HG02981 (cell line): Measurements from ENCODE around the gene MVP.
"Not testable (repeated sequence)": the region's sequence is repeated elsewhere in the genome, so short reads cannot be mapped to it uniquely, and the experiment has no call there.

Experiments used
- ATAC-seq: cut with Tn5 transposase; IDR thresholded peaks from one replicate; pipeline ENCODE4 v1.9.1; 2021; ENCODE audit warnings: mild to moderate bottlenecking, moderate library complexity; ENCODE audit not compliant: unreplicated experiment

MVP gene

DNA sequence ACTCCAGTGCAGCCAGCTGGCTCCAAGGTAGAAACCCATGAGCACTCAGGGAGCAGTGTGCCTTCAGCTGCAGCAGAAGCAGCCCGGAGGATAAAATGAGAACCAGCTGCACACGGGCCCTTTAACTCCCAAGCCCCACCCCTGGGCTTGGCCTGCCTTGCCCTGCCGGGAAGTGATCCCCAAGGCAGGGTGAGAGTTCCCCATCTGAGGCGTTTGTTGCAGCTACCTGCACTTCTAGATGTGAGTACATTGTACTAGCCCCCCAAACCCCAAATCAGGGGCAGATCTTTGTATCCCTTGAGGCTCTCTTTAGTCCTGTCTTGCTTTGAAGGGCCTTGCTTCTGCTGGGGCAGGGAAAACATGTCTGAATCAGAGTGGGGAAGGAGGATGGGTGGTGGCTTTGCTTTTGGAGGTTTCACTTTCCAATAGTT is at the start of gene MVP:
Gene MVP (plus strand): TSS at position 192 of the 431 bp plus-strand sequence. CDS start 10,088 bp downstream, outside the sequence.
- no peak for ATAC-seq

- not testable (repeated sequence) for ATAC-seq
Observed at GRCh38 chr16:29772330-29772729, 47.9 kb upstream of the MVP start.

GRCh38 chr16:29774730-29775129 is 45.5 kb upstream of the MVP start:
- no peak for ATAC-seq

- ATAC-seq: no peak
Observed at GRCh38 chr16:29775742-29776408, 44.4 kb upstream of the MVP start.

- ATAC-seq: no peak
Observed at GRCh38 chr16:29777576-29778350, 42.5 kb upstream of the MVP start, which contains the start of gene ZG16. Gene ZG16 (plus strand): TSS chr16:29778256. CDS start chr16:29779267, 1,011 bp downstream.

DNA sequence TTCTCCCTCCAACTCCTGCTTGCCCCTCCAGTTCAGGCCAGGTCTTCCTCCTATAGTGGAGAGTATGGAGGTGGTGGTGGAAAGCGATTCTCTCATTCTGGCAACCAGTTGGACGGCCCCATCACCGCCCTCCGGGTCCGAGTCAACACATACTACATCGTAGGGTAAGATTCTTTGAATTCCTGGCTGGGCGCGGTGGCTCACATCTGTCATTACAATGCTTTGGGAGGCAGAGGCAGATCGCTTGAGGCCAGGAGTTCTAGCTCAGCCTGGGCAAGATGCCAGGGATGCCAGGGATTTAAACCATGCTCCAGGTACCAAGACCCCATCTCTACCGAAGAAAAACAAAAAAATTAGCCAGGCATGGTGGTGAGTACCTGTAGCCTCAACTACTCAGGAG is 40.8 kb upstream of the MVP start:
- no peak for ATAC-seq

DNA sequence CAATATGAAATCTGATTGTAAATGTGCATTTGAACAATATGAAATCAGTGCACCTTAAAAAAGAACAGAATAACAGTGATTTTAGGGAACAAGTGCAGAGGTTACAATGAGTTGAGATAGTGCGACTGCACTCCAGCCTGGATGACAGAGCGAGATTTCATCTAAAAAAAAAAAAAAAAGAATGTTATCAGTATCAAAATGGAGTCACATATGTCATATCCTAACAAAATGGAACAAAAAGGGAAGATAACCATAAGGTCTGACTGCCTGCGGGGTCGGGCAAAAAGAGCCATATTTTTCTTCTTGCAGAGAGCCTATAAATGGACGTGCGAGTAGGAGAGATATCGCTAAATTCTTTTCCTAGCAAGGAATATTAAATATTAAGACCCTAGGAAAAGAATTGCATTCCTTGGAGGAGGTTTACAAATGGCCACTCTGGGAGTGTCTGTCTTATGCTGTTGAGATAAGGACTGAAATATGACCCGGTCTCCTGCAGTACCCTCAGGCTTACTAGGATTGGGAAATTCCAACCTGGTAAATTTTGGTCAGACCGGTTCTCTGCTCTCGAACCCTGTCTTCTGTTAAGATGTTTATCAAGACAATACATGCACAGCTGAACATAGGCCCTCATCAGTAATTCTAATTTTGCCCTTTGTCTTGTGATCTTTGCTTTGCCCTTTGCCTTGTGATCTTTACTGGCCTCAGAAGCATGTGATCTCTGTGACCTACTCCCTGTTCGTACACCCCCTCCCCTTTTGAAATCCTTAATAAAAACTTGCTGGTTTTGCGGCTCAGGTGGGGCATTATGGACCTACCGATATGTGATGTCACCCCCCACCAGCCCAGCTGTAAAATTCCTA is 36.9 kb upstream of the MVP start:
- not testable (repeated sequence) for ATAC-seq

DNA sequence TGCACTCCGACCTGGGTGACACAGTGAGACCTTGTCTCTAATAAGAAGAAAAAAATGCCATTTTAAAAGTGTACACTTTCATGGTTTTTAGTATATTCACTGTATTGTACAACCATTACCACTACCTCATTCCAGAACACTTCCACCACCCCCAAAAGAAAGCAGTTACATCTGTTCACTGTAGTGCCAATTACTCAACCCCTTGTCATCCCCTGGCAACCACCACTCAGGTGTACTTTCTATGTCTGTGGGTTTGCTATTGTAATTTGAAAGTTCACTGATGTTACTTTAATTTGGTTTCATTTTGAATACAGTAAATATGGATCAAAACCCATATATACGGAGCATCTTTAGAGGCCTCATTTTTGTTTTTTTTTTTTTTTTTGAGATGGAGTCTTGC is 36.1 kb upstream of the MVP start:
- no peak for ATAC-seq

GRCh38 chr16:29784901-29785500 is 35.3 kb upstream of the MVP start:
- ATAC-seq: no peak

- ATAC-seq: not testable (repeated sequence)
Observed at GRCh38 chr16:29787155-29787554, 33.1 kb upstream of the MVP start.

- ATAC-seq: no peak
Observed at GRCh38 chr16:29789775-29790182, 30.5 kb upstream of the MVP start.

- ATAC-seq: peak; percentile 92
Observed at GRCh38 chr16:29790183-29790948, 29.9 kb upstream of the MVP start, which contains the start of gene KIF22. Gene KIF22 (plus strand): TSS chr16:29790751. CDS start chr16:29790760, 9 bp downstream.

DNA sequence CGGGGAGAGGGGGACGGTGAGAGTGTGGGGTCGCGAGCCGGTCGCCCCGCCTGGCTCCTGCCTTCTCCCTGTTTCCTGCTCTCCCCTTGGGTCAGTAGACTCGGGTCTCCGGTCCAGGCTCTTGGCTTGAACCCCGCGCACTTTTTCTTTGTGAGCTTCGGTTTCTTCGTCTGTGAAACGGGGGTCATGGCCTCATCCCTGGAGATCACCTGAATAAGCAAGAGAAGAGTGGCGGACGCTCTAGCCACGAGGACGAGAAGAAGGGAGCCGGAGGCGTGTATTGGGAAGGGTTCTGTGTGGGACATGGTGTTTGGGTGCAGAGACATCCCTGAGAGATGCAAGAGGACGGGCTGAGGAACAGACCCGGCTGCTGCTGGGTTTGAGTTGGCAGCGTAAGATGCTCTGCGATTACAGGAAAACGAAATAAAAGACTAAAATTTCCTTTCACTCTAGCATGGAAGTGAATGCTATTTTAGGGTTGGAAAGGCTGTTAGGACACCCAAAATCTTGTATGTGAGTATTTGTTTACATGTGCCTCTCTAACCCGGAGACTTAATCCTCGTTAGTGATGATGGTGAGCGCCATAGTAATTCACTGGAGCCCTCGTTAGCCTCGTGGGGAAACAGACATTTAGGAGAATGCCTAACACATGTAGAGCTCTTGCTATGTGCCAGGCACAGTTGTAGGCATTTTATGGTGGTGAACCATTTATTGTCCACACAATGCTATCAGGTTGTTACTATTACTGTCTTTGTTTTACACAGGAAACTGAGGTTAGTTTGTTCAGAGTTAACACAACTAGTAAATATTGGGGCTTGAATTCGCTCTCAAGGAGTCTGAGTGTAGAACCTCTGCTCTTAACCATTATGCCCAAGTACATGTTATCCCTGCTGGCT is 29.1 kb upstream of the MVP start:
- no peak for ATAC-seq

DNA sequence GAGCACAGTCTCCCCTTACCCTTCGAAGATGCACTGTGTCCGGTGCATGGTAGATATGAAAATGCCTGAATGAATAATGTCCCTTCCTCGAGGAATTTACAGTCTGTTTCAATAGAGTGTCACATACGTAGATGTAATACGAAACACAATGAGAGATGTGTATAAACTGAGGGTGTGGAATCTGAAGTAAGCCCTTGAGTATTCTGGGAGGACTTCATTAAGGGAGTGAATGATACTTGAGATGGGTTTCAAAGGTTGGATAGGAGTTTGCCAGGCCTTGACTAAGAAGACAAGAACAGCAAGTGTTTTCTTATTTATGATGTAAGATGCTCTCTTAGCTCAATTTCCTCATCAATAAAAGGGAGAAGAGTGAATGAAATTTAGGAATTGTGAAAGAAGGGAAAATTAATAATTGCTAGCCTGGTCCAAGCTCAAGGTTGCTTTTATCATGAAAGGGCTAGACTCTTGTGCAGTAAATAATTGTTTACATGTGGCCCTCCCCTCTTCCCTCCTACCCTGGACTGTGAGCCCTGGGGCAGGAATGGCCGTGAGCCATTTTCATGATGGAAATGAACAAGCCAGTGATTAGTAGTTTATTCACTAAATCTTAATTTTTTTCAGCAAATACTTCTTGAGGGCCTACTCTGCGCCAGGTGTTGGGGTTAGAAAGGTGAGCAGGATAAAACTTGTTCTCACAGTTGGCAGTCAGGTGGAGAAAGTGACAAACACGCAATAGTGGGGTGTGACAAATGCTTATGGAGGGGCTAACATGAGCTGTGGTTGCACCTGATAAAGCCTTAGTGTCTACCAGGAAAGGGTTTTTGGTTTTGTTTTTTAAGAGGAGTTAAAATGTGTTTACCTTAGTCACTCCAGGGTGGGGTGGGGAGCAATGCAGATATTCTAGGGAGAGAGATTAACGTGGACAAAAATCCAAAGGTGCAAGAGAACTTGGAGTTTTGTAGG is 28.1 kb upstream of the MVP start:
- ATAC-seq: no peak

GRCh38 chr16:29793153-29793552 is 27.1 kb upstream of the MVP start:
- not testable (repeated sequence) for ATAC-seq

DNA sequence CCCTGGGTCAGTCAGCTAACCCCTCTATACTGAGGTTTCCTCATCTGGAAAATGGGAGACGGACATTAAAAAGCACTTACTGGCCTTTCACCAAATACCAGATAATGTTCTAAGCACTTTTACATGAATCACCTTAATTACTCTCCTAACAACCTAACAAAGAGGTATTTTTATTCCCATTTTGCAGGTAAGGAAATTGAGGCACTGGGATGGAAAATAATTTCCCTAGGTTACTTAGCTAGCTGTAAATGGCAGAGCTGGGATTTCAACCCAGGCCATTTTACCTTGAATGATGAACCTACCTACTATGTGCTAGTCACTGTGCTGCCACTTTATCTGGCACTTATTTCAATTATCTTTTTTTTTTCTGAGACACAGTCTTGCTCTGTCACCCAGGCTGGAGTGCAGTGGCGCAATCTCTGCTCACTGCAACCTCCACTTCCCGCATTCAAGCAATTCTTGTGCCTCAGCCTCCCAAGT is 26.0 kb upstream of the MVP start:
- no peak for ATAC-seq

DNA sequence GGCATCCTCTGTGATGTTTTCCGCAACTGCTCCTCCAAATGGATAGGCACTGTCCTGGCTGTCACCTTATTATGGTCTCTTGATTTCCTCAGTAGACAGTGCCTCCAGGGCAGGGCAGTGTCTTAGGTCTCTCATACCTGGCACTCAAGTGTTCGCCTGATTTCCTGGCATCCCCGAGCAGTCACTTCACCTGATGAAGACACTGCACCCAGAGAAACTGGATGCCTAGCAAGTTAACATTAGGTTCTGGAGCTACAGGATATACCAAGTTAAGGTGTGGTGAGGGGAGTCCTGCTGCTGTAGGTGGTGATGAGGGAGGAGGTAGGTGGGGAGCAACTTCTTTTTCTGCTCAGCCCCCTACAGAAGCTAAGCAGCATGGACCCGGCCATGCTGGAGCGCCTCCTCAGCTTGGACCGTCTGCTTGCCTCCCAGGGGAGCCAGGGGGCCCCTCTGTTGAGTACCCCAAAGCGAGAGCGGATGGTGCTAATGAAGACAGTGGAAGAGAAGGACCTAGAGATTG is 17.8 kb upstream of the MVP start:
- no peak for ATAC-seq
